CD4-positive, alpha-beta memory T cell (primary cell): Measurements from ENCODE around the gene UBE2G2. TPM values are rescaled to one million over a fixed set of nuclear protein-coding genes. Genes with fewer than 3 reads are reported as not detected.
"Not testable (repeated sequence)": the region's sequence is repeated elsewhere in the genome, so short reads cannot be mapped to it uniquely, and the experiment has no call there.

Experiments used
- CTCF ChIA-PET: fragments of 350-600 bp; sonication (Branson Sonifier 250); formaldehyde crosslinking; loops from one replicate; lab custom pipeline; 2021; ENCODE audit warnings: inconsistent platforms; ENCODE audit not compliant: partially characterized antibody; lab: Charles Lee
- POLR2A ChIA-PET: fragments of 350-600 bp; sonication (Branson Sonifier 250); formaldehyde crosslinking; loops from one replicate; lab custom pipeline; 2021; ENCODE audit not compliant: partially characterized antibody; lab: Charles Lee
- DNase-seq, 5 donors: peaks; one replicate each; pipeline versions ENCODE4 v3.0.0 to v3.0.0-alpha.2; 2020 to 2022; ENCODE audit warnings: mixed read lengths in 1 of 5
- H3K27ac ChIP-seq: one replicate; pipeline ENCODE4 v1.7.0; 2013; ENCODE audit warnings: low read depth, low read length
- H3K27me3 ChIP-seq: 2 replicates; pipeline ENCODE4 v1.7.0; 2013; ENCODE audit warnings: mild to moderate bottlenecking, low read length, moderate library complexity; ENCODE audit not compliant: insufficient read depth
- H3K36me3 ChIP-seq: 2 replicates; pipeline ENCODE4 v1.7.0; 2013; ENCODE audit warnings: mild to moderate bottlenecking, low read length, moderate library complexity; ENCODE audit not compliant: insufficient read depth
- H3K4me1 ChIP-seq: 2 replicates; pipeline ENCODE4 v1.7.0; 2013; ENCODE audit warnings: mild to moderate bottlenecking, low read length, moderate library complexity; ENCODE audit not compliant: insufficient read depth
- H3K4me3 ChIP-seq, 2 donors: one replicate each; pipeline ENCODE4 v1.7.0; 2013; ENCODE audit warnings: low read length in 2 of 2, mild to moderate bottlenecking in 1 of 2
- H3K9me3 ChIP-seq, 2 donors: one replicate each; pipeline ENCODE4 v1.7.0; 2013; ENCODE audit warnings: low read length in 2 of 2, control low read depth in 1 of 2; ENCODE audit not compliant: control insufficient read depth in 1 of 2
- H3K27ac Mint-ChIP-seq, 7 donors: one replicate each; pipeline ENCODE4 v1.8.0; 2020 to 2021; ENCODE audit warnings: mixed read lengths in 7 of 7, mild to moderate bottlenecking in 6 of 7, inconsistent platforms in 3 of 7, moderate library complexity in 3 of 7
- H3K27me3 Mint-ChIP-seq, 2 donors: one replicate each; pipeline ENCODE4 v1.8.0; 2020 to 2021; ENCODE audit warnings: mixed read lengths in 2 of 2
- H3K36me3 Mint-ChIP-seq, 2 donors: one replicate each; pipeline ENCODE4 v1.8.0; 2020 to 2021; ENCODE audit warnings: mixed read lengths in 2 of 2, inconsistent platforms in 1 of 2, mild to moderate bottlenecking in 1 of 2
- H3K4me1 Mint-ChIP-seq, 4 donors: one replicate each; pipeline ENCODE4 v1.8.0; 2020 to 2021; ENCODE audit warnings: mixed read lengths in 4 of 4, mild to moderate bottlenecking in 1 of 4
- H3K4me3 Mint-ChIP-seq, 8 donors: one replicate each; pipeline ENCODE4 v1.8.0; 2020 to 2021; ENCODE audit warnings: mixed read lengths in 8 of 8, mild to moderate bottlenecking in 7 of 8, moderate library complexity in 6 of 8, inconsistent platforms in 3 of 8
- H3K9me3 Mint-ChIP-seq, 8 donors: one replicate each; pipeline ENCODE4 v1.8.0; 2020 to 2021; ENCODE audit warnings: mixed read lengths in 8 of 8, mild to moderate bottlenecking in 5 of 8, inconsistent platforms in 3 of 8, moderate library complexity in 1 of 8
- intact Hi-C: fragments of 100-400 bp; cut with micrococcal nuclease; formaldehyde crosslinking; loops from one replicate; pipeline ENCODE4 v1.15.1; 2023
- polyA plus RNA-seq, 2 donors: library from polyadenylated mRNA; unstranded; fragments of 300-500 nt; fragmentation: Illumina TruSeq; gene quantifications; one replicate each; pipeline ENCODE4 v1.2.3, GENCODE V29; 2021
- total RNA-seq, 2 experiments: library from RNA; stranded (reverse); gene quantifications; one replicate each; pipeline ENCODE4 v1.2.3, GENCODE V29; 2021

The UBE2G2 gene
- total and polyA plus RNA-seq, 4 experiments from 2014 or later, result 51.8 to 131 (median 95.4) TPM

GRCh38 chr21:44835647-44835973, 34.0 kb upstream of the UBE2G2 start:
- CTCF ChIA-PET, result no interaction called here
- H3K4me3 ChIP-seq, result no peak overlapping the region
- intact Hi-C loops, result no loop called here
- Mint-ChIP-seq H3K27ac (no peak overlapping the region), H3K27me3 (peaks cover 2 to 3% of the 10 kb centered on the region in 2 donors), H3K4me3 (no peak overlapping the region), H3K9me3 (no peaks in the 10 kb centered on the region), H3K4me1 (peaks cover 5 to 11% (median 7%) of the 10 kb centered on the region in 4 donors), H3K36me3 (no peaks in the 10 kb centered on the region)
- H3K9me3 ChIP-seq, result no peaks in the 10 kb centered on the region
- H3K36me3 ChIP-seq, result no peaks in the 10 kb centered on the region
- H3K4me1 ChIP-seq, result peaks cover 7% of the 10 kb centered on the region
- POLR2A ChIA-PET, result no interaction called here
- H3K27ac ChIP-seq, result no peak overlapping the region
- no peaks in the 10 kb centered on the region for H3K27me3 ChIP-seq
- DNase-seq, result no peak

GRCh38 chr21:44834951-44835646, 33.5 kb upstream of the UBE2G2 start:
- Histone ChIP-seq H3K4me3 (no peak overlapping the region), H3K9me3 (no peaks in the 10 kb centered on the region), H3K36me3 (no peaks in the 10 kb centered on the region), H3K27ac (no peak overlapping the region), H3K27me3 (no peaks in the 10 kb centered on the region), H3K4me1 (peaks cover 7% of the 10 kb centered on the region)
- H3K27me3 Mint-ChIP-seq, result peaks cover 0 to 2% of the 10 kb centered on the region in 2 donors
- peaks cover 5 to 15% (median 7%) of the 10 kb centered on the region in 4 donors for H3K4me1 Mint-ChIP-seq
- H3K4me3 Mint-ChIP-seq, result no peak overlapping the region
- CTCF ChIA-PET, result no interaction called here
- DNase-seq, result no peak
- POLR2A ChIA-PET, result no interaction called here
- no peak overlapping the region for H3K27ac Mint-ChIP-seq
- intact Hi-C loops, result no loop called here
- no peaks in the 10 kb centered on the region for H3K36me3 Mint-ChIP-seq
- peaks cover 0 to 2% (median 0%) of the 10 kb centered on the region in 8 donors for H3K9me3 Mint-ChIP-seq

- H3K27ac Mint-ChIP-seq, result no peak overlapping the region
Observed at GRCh38 chr21:44834231-44834950, 32.8 kb upstream of the UBE2G2 start.

GRCh38 chr21:44833663-44834062, 32.0 kb upstream of the UBE2G2 start:
- POLR2A ChIA-PET, result no interaction called here
- Mint-ChIP-seq H3K27me3 (no peaks in the 10 kb centered on the region), H3K4me3 (no peak overlapping the region), H3K9me3 (peaks cover 0 to 9% (median 2%) of the 10 kb centered on the region in 8 donors), H3K27ac (no peak overlapping the region), H3K36me3 (peaks cover 0 to under 1% of the 10 kb centered on the region in 2 donors), H3K4me1 (peaks cover 5 to 22% (median 7%) of the 10 kb centered on the region in 4 donors)
- Histone ChIP-seq H3K4me1 (peaks cover 7% of the 10 kb centered on the region), H3K4me3 (no peak overlapping the region), H3K27ac (no peak overlapping the region), H3K27me3 (no peaks in the 10 kb centered on the region), H3K36me3 (no peaks in the 10 kb centered on the region), H3K9me3 (no peaks in the 10 kb centered on the region)
- intact Hi-C loops, result no loop called here
- DNase-seq, result no peak
- CTCF ChIA-PET, result no interaction called here

More at GRCh38 chr21:44834231-44834950, 32.8 kb upstream of the UBE2G2 start:
- H3K27ac ChIP-seq, result no peak overlapping the region
- no peaks in the 10 kb centered on the region for H3K27me3 ChIP-seq
- H3K36me3 Mint-ChIP-seq, result no peaks in the 10 kb centered on the region
- DNase-seq, result no peak
- intact Hi-C loops, result no loop called here
- POLR2A ChIA-PET, result no interaction called here
- peaks cover 5 to 22% (median 7%) of the 10 kb centered on the region in 4 donors for H3K4me1 Mint-ChIP-seq
- H3K4me3 Mint-ChIP-seq, result no peak overlapping the region
- H3K27me3 Mint-ChIP-seq, result no peaks in the 10 kb centered on the region
- peaks cover 7% of the 10 kb centered on the region for H3K4me1 ChIP-seq
- CTCF ChIA-PET, result no interaction called here
- H3K36me3 ChIP-seq, result no peaks in the 10 kb centered on the region
- H3K9me3 Mint-ChIP-seq, result peaks cover 0 to 3% (median 0%) of the 10 kb centered on the region in 8 donors
- no peak overlapping the region for H3K4me3 ChIP-seq
- no peaks in the 10 kb centered on the region for H3K9me3 ChIP-seq

DNA sequence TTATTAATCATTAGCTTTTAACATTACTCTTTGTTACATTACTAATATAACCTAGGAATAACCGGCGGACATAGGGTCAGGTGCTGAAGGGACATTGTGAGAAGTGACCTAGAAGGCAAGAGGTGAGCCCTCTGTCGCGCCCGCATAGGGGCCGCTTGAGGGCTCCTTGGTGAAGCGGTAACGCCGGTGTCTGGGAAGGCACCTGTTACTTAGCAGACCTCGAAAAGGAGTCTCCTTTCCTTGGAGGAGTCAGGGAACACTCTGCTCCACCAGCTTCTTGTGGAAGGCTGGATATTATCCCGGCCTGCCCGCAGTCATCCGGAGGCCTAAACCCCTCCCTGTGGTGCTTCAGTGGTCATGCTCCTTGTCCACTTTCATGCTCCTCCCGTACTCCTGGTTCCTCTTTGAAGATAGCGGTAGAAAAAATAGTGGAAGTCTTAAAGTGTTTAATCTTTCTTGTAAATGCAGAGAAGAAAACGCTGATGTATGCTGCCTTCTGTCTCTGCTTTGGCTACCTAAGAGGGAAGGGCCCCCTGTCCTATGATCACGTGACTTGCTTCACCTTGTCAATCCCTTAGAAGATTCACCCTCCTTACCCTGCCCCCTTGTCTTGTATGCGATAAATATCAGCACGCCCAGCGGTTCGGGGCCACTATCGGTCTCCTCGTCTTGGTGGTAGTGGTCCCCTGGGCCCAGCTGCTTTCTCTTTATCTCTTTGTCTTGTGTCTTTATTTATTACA, 31.1 kb upstream of the UBE2G2 start:
- H3K9me3 Mint-ChIP-seq, result peaks cover 3 to 18% (median 11%) of the 10 kb centered on the region in 8 donors
- H3K36me3 Mint-ChIP-seq, DNase-seq, H3K27me3 Mint-ChIP-seq, POLR2A ChIA-PET, H3K4me3 Mint-ChIP-seq, CTCF ChIA-PET, H3K36me3 ChIP-seq, intact Hi-C loops, H3K27ac ChIP-seq, H3K9me3 ChIP-seq, H3K27me3 ChIP-seq, H3K27ac Mint-ChIP-seq, H3K4me3 ChIP-seq, H3K4me1 ChIP-seq: not testable (repeated sequence)
- H3K4me1 Mint-ChIP-seq, result peaks cover 5 to 22% (median 7%) of the 10 kb centered on the region in 4 donors

DNA sequence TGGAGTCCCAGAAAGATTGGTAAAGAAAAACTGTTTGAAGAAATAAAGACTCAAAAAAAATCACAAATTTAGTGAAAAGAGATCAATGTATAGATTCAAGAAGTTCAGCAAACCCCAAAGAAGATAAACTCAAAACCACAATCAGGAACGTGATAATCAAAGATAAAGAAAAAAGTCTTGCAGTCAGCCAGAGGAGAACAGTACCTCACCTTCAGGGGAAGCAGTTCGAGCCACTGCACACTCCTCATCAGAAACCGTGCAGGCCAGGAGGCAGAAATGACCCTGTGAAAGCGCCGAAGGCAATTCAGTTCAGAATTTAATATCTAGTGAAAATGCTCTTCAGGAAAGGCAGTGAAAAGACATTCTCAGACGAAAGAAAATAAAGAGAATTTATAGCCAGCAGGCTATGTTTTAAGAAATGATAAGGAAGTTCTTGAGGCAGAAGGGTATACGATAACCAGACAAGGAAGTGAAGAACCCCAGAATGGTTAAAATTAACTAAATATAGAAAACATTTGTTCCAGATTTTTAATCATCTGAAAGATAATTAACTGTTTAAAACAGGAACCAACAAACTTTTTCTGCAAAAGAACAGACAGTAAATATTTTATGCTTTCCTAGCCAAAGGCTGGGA, 29.7 kb upstream of the UBE2G2 start:
- peaks cover 7% of the 10 kb centered on the region for H3K4me1 ChIP-seq
- Mint-ChIP-seq H3K36me3 (peaks cover 1 to 5% of the 10 kb centered on the region in 2 donors), H3K4me1 (peaks cover 5 to 22% (median 7%) of the 10 kb centered on the region in 4 donors), H3K27ac (peak overlapping the region in 6 of 7 donors; percentile 4 to 75 (median 50)), H3K9me3 (peaks cover 4 to 25% (median 17%) of the 10 kb centered on the region in 8 donors), H3K27me3 (no peaks in the 10 kb centered on the region), H3K4me3 (peak overlapping the region in 4 of 8 donors; percentile 6 to 50 (median 26))
- peaks cover 0 to 4% of the 10 kb centered on the region in 2 donors for H3K9me3 ChIP-seq
- intact Hi-C loops, result no loop called here
- no peak for DNase-seq
- POLR2A ChIA-PET, result no interaction called here
- H3K4me3 ChIP-seq, result no peak overlapping the region
- no peaks in the 10 kb centered on the region for H3K27me3 ChIP-seq
- H3K27ac ChIP-seq, result no peak overlapping the region
- CTCF ChIA-PET, result no interaction called here
- H3K36me3 ChIP-seq, result no peaks in the 10 kb centered on the region
